H4 (cell line): ENCODE measurements around the gene CDH13. TPM values are rescaled to one million over a fixed set of nuclear protein-coding genes. Genes with fewer than 3 reads are reported as not detected.
A peak's percentile ranks its signal among the peaks of the same experiment; 100 is the strongest.

Experiments used
- DNase-seq: peaks from one replicate; pipeline ENCODE4 v3.0.0-alpha.2; 2015; ENCODE audit warnings: low spot score
- total RNA-seq: library from RNA; depleted of rRNA; stranded (reverse); fragments of >200 nt; shearing (Covaris generic); gene quantifications from 2 replicates; pipeline ENCODE4 v1.2.3, GENCODE V29; 2014

CDH13 gene
- total RNA-seq, 1 experiment from 2014 or later, result not detected

DNA sequence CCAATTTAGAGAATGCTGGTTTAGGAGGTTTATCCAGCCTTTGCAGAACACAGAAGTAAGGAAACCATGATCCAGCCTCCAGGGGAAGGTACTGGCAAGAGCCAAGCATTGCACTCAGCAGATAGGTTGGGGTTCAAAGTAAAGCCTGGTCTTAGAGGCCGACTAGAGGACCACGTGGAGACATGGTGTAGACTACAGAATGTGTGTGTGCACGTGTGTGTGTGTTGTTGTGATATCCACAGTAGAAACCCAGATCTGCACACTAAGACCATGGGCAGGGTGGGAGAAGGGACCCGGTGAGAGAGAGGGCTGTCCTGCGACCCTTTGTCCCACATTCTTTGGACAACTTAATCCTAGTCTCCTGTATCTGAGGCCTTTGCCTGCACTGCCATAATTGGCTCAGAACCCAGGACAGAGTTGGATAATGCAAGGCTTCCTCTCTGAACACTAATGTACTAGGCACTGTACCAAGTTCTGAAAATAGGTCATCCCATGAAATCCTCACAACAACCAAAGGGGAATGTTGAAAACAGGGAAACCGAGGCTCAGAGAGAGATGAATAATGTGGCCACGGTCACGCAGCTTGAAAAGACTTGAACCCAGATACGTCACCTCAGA is 855.9 kb downstream of the CDH13 start:
- no peak for DNase-seq

DNA sequence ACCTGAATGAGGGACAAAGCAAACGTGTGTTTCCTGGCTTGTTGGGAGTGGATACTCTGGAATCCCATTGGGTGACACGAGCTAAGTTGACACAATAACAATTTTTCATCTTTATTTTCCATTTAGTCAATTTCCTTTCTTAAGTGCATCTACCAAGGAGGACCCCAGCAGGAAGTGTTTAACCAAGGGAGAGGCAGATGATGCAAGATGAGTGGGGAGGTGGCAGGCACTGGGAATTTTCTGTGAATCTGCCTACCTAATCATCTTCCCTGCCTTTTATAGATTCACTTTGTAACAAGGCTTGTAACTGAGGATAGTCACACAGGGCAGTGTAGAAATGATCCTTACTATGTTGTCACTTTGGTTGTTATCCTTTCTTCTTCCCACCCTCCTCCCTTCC is 863.3 kb downstream of the CDH13 start:
- no peak for DNase-seq

DNA sequence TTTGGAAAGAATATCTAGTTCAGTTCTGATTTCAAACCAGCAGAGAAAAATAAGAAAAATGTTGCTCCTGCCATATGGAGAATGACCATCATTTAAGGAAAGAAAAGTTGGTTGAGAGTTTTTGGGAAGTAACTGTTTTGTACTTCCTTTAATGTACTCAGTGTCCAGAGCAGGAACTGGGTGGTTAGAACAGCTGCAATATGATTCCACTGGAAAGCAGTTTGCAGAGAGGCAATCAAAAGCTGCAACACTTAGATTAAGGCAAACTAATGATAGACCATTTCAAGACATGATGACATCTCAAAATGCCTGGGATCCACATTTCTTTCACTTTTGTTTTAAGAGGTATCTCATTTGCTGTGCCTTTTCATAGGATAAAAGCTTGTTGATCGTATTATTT is 867.7 kb downstream of the CDH13 start:
- DNase-seq, result no peak

DNA sequence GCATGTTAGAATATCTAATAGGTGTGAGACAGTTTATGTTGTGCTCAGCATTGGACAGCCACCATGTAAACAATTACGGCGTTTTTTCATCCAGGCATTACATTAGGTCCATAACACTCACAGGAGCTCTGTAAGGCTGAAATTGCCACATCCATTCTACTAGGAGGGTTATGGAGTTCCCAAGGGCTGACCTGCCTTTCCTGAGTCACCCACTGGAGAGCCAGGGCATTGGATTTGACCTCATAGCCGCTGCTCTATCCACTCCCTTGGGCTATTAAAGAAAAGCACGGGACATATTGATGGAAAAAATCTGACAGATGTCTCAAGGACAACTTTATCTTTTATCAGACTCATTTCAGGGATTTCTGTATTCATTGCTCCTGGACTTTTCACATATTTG is 874.7 kb downstream of the CDH13 start:
- no peak for DNase-seq

DNA sequence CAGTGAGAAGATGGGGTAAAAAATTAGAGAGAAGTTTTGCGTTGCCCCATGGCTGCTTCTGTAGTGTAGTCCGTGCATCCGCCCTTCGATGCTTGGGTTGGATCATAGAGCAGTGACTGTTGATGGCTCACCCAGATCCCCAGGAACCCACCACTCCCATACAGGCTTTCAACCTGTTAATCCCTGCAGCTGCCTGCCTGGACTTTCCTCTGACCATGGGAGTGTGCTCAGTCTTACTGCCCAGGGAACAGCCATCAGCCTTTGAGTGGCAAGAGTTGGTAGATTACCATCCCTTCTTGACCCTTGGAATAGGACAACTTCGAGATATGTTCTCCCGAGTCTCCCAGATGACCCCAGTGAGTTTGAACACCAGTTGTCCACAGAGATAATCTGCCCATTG is 881.5 kb downstream of the CDH13 start:
- DNase-seq, result no peak

DNA sequence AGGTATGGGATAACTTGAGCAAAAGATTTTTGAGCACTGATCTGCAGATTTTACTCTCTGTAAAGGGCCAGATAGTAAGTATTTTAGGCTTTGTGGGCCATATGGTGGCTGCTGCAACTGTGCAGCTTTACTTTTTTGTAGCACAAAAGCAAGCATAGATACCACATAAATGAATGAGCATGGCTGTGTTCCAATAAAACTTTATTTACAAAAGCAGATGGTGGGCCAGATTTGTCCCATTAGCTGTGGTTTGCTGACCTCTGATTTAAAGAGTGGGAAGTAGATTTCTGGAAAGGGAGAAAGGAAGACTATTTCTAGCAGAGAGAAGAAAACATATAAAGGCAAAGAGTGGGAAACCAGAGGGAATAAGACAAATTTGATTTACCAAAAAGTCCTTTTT is 882.5 kb downstream of the CDH13 start:
- no peak for DNase-seq

DNA sequence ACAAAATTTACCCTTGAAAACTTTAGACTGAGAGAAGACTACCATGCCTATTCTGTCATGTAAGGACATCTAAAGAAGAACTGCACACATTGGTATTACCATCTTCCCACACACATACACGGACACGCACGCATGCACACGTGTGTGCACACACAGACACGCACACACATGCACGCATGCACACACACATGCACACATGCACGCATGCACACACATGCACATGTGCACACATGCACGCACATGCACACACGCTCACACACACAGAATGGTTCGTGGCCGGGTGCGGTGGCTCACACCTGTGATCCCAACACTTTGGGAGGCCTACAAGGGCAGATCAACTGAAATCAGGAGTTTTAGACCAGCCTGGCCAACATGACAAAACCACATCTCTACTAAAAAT is 884.1 kb downstream of the CDH13 start:
- no peak for DNase-seq

DNA sequence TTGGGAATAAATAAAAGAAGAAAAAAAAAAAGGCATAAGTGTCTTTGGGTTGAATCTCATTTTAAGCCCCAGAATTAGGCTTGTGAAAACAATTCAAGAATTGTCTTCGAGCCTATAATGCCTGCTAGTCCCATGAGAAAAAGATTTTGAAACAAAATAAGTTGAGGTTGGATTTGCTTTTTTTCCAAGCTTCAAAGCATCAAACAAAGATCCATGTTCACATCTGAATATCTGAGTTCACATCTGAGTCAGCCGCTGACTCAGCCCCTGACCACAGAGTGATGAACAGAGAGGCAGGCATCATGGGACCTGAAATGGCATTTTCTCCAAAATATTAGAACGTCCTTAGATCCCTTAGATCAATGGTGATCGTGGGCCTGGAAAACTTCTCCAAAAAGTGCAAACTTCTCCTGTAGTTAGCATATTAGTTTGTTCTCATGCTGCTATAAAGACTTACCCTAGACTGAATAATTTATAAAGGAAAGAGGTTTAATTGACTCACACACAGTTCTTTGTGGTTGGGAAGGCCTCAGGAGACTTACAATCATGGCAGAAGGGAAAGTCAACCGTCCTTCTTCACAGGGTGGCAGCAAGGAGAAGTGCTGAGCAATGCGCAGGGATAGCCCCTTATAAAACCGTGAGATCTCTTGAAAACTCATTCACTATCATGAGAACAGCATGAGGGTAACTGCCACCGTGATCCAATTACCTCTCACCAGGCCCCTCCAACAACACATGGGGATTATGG is 886.4 kb downstream of the CDH13 start:
- peak; percentile 66 for DNase-seq

DNA sequence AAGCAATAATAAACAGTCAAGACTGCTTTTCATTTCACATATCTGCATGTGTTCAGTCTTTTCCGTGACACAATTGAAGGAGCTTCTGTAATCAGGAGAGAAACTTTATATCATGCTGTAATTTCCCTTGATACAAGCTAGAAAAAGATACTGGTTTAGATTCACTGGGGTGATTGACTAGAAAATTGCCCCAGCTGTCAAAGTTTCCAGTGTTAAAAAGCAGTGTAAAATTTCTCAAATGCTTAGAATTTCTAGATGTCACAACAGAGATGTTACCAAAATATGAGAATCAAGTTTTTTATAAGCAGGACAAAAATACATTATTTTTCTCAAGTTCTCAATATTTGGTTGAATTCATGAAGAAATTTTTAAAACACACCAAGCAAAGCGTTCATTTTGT is 888.6 kb downstream of the CDH13 start:
- no peak for DNase-seq

DNA sequence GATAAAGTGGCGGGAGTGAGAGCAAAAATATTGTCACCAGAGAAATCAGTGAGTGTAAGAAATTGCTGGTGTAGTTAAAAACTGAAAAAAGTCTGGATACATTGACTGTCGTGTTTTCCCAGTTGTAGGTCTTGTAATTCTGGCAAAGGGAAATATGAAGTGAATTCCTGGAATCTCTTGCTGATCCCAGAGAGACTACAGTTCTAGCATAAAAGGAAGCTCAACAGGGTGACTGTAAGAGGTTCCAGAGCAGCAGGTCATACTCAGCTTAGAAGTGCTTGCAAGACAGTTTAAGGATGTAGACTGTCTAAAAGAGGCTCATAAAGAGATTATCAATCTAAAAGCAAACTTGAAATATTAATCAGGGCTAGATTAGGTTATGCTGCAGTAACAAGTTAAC is 890.2 kb downstream of the CDH13 start:
- DNase-seq, result no peak

DNA sequence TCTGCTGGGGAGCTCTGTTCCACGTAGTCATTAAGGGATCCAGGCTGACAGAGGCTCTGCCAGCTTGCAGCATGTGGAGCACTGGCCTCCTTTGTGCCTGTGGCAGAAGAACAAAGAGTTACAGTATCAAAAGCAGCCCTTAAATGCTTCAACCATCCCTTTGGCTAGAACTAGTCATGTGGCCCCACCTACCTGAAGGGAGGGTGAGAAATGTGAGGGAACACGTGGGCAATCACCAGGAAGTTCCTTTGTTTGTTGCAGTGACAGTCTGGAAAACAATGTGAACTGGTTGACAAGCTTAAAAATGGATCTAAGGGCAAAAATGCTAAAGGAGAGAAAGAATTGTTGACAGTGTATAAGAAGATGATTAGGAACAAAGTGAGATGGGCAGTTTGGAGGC is 890.6 kb downstream of the CDH13 start:
- DNase-seq, result no peak

DNA sequence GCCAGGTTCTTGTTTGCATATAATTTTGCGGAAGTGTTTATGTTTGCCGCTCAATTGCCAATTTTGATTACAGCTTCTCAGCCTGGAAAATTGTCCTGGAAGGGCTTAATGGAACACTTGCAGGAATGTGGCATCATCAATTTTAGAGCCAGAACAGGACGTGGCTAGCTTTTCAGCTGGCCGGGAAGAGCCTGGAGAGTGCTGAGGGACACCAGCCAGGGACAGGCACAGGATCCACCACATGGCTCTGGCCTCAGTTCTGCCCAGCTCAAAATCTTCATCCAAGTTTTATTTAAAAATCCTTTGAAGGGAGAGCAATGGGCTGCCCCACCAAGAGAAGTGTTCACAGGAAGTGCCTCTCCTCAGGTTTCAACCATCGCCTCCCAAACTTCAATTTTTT is 893.8 kb downstream of the CDH13 start:
- no peak for DNase-seq

DNA sequence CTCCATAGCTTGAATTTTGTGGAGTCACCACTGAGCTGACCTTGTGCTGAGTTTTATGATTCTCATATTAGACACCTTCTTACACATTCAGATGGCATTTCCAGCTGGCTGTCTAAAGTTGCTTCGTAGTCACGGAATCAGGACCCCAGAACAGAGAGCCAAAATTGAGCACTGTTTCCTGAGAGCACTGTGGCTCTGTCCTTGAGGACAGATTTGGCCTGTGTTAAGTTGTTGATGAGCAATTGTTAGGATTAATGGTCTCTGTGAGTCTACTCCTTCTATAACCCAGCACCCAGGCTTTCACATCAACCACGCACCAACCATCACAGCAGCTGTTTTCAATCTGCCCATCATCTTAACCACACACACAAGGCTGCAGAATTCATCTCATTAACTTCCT is 903.5 kb downstream of the CDH13 start:
- DNase-seq, result no peak

DNA sequence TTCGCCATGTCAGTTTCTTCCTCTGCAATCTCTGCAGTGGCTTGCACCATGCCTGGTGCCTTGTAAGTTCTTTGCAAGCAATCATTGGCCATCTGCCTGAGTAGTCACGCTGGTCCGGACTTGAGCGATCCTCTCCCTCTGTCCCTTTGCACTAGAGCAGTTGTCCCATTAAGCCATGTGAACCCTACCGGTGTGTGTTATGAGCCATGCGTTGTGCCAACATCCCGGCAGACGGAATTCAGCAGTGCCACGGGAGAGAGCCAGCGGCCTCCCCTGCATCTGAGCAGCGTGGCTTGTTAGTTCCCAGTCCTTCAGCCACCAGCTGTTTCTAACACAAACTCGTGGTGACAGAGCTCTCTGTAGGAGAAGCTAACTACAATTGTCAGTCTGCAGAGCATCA is 905.9 kb downstream of the CDH13 start:
- DNase-seq, result no peak

DNA sequence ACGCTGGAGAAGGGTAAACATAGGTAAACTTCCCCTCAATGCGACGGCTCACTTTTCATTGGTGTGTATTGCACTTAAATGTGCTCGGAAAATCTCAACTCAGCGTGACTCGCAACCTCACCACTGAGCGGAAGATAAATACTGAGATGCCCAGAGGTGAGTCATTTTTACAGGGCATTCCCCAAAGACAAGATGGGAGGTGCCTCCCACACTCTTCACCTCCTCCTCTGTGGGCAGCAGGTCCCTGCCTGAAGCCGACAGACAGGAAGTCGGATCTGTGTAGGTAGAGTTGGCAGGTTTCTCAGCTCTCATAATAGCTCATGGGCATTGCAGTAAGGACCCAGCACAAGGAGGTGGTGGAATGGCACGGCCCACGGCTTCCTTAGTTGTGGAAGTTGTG is 906.4 kb downstream of the CDH13 start:
- peak; percentile 84 for DNase-seq

DNA sequence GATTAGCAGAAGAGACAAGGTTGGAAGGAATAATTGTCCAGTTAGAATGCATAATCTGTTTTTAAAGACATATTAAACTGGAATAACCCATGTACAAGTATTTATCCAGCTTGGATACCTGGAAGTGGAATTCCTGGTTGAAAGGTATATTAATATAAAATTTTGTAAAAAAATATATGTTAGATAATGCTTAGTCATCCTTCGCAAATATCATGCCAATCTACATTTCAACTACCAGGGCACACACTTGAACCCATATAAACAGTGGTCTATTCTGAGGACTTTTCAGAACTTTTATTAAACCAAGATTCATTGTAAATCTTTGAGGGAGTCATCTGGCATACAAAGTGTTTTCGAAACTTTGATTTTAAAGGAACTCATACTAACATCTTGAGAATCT is 911.9 kb downstream of the CDH13 start:
- no peak for DNase-seq

DNA sequence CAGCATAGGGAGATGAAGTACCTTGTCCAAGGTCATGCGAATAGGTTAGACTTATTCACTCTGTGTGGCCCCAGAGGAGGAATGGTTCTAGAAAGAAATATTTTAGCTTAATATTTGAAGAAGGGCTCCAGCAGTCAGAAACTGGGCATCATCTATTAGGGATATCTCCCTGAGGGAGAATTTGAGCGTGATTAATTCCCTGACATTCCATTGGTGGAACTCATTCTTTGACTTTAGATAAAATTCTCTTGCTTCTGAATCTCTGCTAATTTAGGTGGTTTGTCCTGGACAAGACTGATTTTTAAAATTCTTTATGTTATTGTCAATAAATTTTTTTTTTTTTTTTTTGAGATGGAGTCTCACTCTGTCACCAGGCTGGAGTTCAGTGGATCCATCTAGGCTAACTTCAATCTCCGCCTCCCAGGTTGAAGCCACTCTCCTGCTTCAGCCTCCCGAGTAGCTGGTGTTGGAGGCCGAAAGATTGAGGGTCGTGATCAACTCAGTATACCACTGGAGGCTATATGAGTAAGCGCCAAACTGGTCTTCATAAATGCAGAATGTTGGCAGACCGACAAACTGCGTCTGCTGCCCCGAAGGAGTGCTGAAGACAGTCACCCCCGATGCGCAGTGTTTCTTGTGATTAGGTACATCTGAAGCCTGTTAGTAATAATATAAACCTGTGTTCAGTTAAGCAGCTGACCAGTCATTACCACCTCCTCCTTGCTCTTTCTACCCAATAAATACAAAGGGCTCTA is 913.1 kb downstream of the CDH13 start:
- DNase-seq, result no peak

DNA sequence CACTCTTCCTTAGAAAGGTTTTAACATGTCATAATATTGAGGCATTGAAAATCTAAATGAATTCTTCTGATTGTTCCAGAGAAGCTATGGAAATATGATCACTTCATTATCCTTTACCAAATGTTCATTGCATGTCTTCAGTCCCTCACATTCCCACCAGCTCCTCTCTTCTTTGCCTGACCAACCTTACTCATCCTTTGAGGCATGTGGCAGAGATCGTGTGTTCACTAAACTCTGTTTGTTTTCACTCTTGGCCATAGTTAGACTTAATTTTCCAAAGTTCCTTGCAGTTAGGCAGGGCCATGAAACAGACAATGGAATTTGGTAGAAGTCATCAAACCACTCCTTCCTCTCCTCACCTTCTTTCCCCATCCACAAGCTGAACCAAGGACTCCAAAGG is 914.5 kb downstream of the CDH13 start:
- DNase-seq, result no peak

DNA sequence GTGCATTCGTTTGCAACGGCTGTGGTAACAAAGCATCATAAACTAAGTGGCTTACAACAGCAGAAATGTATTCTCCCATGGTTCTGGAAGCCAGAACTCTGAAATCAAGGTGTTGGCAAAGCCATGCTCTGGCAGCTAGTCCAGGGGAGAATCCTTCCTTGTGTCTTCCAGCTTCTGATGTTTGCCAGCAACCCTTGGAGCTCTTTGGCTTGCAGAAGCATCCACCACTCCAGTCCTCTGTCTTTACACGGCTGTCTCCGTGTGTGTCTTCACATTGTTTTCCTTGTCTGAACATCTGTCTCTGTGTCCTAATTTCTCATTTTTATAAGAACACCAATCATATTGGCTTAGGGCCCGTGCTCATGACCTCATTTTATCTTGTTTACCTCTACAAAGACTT is 915.7 kb downstream of the CDH13 start:
- no peak for DNase-seq

DNA sequence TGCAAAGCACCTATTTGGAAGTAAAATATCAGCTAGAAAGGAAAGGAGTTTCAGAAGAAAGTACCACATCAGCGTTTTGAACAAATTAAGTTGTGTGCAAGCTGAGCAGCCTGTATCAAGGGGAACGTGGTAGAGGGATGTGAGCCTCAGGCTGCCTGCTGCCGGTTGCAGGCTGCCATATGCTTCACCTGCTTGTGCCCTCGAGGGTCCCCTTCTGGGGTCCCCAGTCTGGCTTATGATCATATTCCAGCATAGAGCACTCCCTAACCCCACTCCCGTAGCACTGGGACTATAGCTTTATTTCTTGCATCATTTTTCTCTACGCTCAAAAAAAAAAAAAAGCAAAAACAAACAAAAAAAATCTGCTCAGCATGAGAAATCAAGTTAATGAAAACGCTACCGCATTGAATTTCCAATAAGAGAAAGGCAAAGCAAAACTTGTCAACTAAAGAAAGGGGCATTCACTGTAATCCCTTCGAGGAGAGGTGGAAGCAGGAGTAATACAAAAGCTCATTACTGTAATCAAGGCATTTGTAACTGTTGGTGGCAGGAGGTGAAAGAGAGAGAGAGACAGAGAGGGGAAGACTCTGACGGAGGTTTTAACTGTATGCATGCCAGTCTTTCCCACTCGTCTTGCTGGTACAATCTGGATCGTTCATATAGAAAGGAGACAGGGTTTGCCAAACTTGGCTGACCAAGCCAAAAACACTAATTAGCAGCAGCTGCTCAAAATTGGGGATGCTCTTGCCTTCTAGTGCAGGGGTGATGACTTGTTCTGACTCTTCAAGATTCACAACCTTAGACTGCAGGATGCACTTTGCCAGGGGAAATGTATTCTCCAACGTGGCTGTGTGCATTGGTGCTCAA is 922.8 kb downstream of the CDH13 start:
- DNase-seq, result no peak

DNA sequence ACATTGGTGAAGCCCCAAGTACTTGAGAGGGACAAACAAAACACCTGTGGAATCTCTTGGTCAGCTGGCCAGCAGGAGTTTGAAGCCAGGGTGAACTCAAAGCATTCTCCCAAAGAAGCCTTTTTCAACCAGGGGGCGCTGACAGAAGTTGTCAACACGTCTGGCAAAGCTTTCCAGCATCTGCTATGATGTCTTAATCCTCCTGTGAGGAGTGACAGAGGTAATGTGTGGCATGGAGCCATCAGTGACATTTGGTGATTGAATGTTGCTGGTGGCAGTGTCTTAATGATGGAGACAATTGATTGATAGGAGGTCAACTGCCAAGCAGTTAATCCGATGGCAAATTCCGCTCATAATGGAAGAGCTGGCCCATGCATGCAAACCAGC is 923.4 kb downstream of the CDH13 start:
- DNase-seq, result no peak

DNA sequence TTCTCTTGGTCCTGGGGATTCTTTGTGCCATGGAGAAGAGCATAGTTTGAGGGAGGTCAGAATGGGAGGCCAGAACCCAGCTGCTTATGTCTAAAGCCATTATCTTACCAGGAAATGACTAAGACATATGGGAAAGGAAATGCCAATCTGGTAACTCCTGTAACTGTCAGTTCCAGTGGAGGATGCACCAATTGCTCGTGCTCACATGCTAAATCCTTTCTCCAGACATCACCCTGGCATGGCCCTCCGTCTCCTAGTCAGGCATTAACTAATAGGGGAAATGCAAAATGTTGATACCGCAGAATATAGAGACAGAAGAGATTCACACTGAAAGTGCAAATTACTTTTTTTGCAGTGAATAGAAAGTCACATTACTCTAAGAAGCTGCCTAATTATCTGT is 925.5 kb downstream of the CDH13 start:
- no peak for DNase-seq
